A549 (cell line): ENCODE measurements around the gene SATL1. TPM values are rescaled to one million over a fixed set of nuclear protein-coding genes. Genes with fewer than 3 reads are reported as not detected.

ENCODE experiments used
- ATAC-seq, 2 experiments: fragments of 200-7000 bp in 1 of 2; fragments of >200 bp in 1 of 2; cut with Nextera tagmentation in 1 of 2; cut with Tn5 transposase in 1 of 2; 3 replicates each; pipeline versions ENCODE4 v1.8.0 to v1.9.1; 2018 to 2020; ENCODE audit warnings: mild to moderate bottlenecking in 1 of 2, moderate library complexity in 1 of 2
- CTCF ChIA-PET: fragments of 300-600 bp; sonication (Branson Sonifier 250); formaldehyde crosslinking; extraction: SDS; loops from one replicate; lab custom pipeline; 2021; ENCODE audit warnings: antibody characterized with exemption, inconsistent platforms; lab: Yijun Ruan, JAX
- POLR2A ChIA-PET: fragments of 350-600 bp; formaldehyde crosslinking; extraction: SDS; loops from one replicate; lab custom pipeline; 2021; ENCODE audit warnings: antibody characterized with exemption, inconsistent platforms; lab: Yijun Ruan, JAX
- DNase-seq, 2 experiments: peaks; one replicate each; pipeline versions ENCODE4 v3.0.0 to v3.0.0-alpha.2; 2011 to 2016; ENCODE audit warnings: low read depth in 1 of 2, low spot score in 1 of 2
- FAIRE-seq: peaks from 2 replicates; lab custom pipeline; 2011; peaks lifted over from hg19 to GRCh38; lab: Jason Lieb, UNC
- H3K27ac ChIP-seq, 2 experiments: fragments of >200 bp; sonication (Bioruptor Twin); formaldehyde crosslinking; 3 replicates each; pipeline ENCODE4 v1.5.1; 2016 to 2017
- H3K4me1 ChIP-seq: fragments of >200 bp; sonication (Bioruptor Twin); formaldehyde crosslinking; 3 replicates; pipeline ENCODE4 v1.6.1; 2016
- H3K4me2 ChIP-seq: fragments of >200 bp; sonication (Bioruptor Twin); formaldehyde crosslinking; 3 replicates; pipeline ENCODE4 v1.6.1; 2016
- H3K4me3 ChIP-seq: fragments of >200 bp; sonication (Bioruptor Twin); formaldehyde crosslinking; 3 replicates; pipeline ENCODE4 v1.5.1; 2016
- H3K9me3 ChIP-seq: fragments of >200 bp; sonication (Bioruptor Twin); formaldehyde crosslinking; 3 replicates; pipeline ENCODE4 v1.6.1; 2016
- CHD4 ChIP-seq: fragments of 200-600 bp; sonication (generic); IDR thresholded peaks from 2 replicates; pipeline ENCODE4 v1.6.1; 2016; ENCODE audit warnings: antibody characterized with exemption, mild to moderate bottlenecking, borderline replicate concordance
- FOSB ChIP-seq: fragments of 250-450 bp; sonication (Bioruptor Pico); IDR thresholded peaks from 2 replicates; pipeline ENCODE4 v1.5.0; 2020; ENCODE audit warnings: mild to moderate bottlenecking, moderate library complexity
- FOSL2 ChIP-seq, 2 experiments: fragments of 450-650 bp in 1 of 2; fragments of >200 bp in 1 of 2; sonication (Bioruptor Twin) in 1 of 2; formaldehyde crosslinking; IDR thresholded peaks; 2 replicates each; pipeline versions ENCODE4 v1.5.0 to v1.6.1; 2016 to 2020; ENCODE audit warnings: mild to moderate bottlenecking in 1 of 2, moderate library complexity in 1 of 2
- HOXB13 ChIP-seq: fragments of 250-450 bp; sonication (Bioruptor Pico); IDR thresholded peaks from 2 replicates; pipeline ENCODE4 v1.5.0; 2020; ENCODE audit warnings: low read depth, mild to moderate bottlenecking, moderate library complexity
- JUN ChIP-seq, 2 experiments: fragments of >200 bp; sonication (Bioruptor Twin); formaldehyde crosslinking; IDR thresholded peaks; 2 replicates in 1 of 2; 3 replicates in 1 of 2; pipeline ENCODE4 v1.6.1; 2016 to 2017
- MAFK ChIP-seq: fragments of 450-650 bp; IDR thresholded peaks from 2 replicates; pipeline ENCODE4 v1.6.1; 2014; ENCODE audit not compliant: partially characterized antibody
- MAX ChIP-seq: IDR thresholded peaks from 2 replicates; pipeline ENCODE4 v1.6.1; 2012
- MAZ ChIP-seq: fragments of 150-350 bp; IDR thresholded peaks from 2 replicates; pipeline ENCODE4 v1.6.1; 2014; ENCODE audit warnings: antibody characterized with exemption, low read depth, low read length, borderline replicate concordance
- NFE2L2 ChIP-seq: fragments of 150-350 bp; conservative IDR thresholded peaks from 2 replicates; pipeline ENCODE4 v1.6.1; 2014; ENCODE audit warnings: low read length
- POLR2A ChIP-seq: IDR thresholded peaks from 2 replicates; pipeline ENCODE4 v1.6.1; 2012; ENCODE audit warnings: mild to moderate bottlenecking, low read length
- USF2 ChIP-seq: fragments of 450-650 bp; IDR thresholded peaks from 2 replicates; pipeline ENCODE4 v1.6.1; 2014; ENCODE audit warnings: antibody characterized with exemption
- WGBS: methylation state at CpG from one replicate; pipeline ENCODE4 v1.1.6; 2017; ENCODE audit errors: missing lambda C conversion rate; 5-methylcytosine and 5-hydroxymethylcytosine counted together
- polyA plus RNA-seq, 4 experiments: library from polyadenylated mRNA; depleted of rRNA in 3 of 4; stranded (reverse); fragments of >200 nt; fragmentation: RNase III in 1 of 4; extraction: RNeasy Plus Mini Kit Qiagen cat#74134 plus additional on column Dnase treatment in 1 of 4; gene quantifications; 2 replicates in 3 of 4; 3 replicates in 1 of 4; pipeline ENCODE4 v1.2.3, GENCODE V29; 2011 to 2017
- TF ChIP-seq, protein P1 (sequence below): fragments of 250-450 bp; sonication (Bioruptor Pico); IDR thresholded peaks from 2 replicates; pipeline ENCODE4 v1.5.0; 2020; ENCODE audit warnings: low read depth, mild to moderate bottlenecking, moderate library complexity

Gene SATL1
- polyA plus RNA-seq, 2 of the 4 experiments (the other 2 are of a cell fraction) = 0.03 to 0.06 TPM

DNA sequence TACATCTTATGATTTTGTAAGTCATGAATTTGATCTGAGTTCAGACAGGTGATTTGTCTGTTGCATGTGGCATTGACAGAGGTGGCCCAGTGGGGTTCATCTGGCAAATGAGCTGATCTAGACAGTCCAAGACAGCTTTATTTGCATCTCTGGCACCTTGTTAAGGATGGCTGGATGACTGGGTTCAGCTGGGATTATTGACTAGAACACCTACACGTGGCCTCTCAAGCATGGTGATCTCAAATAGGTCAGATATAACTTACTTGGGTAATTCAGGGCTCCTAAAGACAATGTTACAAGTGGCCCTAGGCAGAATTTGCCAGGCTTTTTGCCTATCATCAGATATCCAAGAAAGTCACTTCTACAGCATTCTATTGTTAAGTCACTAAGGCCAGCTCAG, 192.0 kb downstream of the SATL1 start:
- ATAC-seq = no peak
- no peak for FAIRE-seq
- Histone ChIP-seq H3K9me3 (no peaks in the 10 kb centered on the region), H3K4me2 (no peak overlapping the region; the same call in 2 of the 3 replicates), H3K4me3 (no peak overlapping the region), H3K4me1 (peaks cover 19% of the 10 kb centered on the region), H3K27ac (peak overlapping the region; percentile 52 to 63; a peak in 3 of 6 replicates)
- ChIA-PET CTCF (no interaction called here), POLR2A (no interaction called here)
- no peak for DNase-seq
- WGBS = 100% methylated on average over 1 of the region's 1 CpG
- TF ChIP-seq CHD4 = no peak
- TF ChIP-seq, protein P1, sequence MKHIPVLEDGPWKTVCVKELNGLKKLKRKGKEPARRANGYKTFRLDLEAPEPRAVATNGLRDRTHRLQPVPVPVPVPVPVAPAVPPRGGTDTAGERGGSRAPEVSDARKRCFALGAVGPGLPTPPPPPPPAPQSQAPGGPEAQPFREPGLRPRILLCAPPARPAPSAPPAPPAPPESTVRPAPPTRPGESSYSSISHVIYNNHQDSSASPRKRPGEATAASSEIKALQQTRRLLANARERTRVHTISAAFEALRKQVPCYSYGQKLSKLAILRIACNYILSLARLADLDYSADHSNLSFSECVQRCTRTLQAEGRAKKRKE (CRISPR knock-in tag) = no peak
- TF ChIP-seq USF2 = no peak
- no peak for TF ChIP-seq JUN (IDR thresholded peaks at IDR 0.05)
- TF ChIP-seq POLR2A = no peak
- TF ChIP-seq HOXB13 (CRISPR knock-in tag) = no peak
- TF ChIP-seq FOSB (CRISPR knock-in tag) = no peak
- no peak for TF ChIP-seq MAX
- no peak for TF ChIP-seq FOSL2 (IDR thresholded peaks at IDR 0.05)
- no peak for TF ChIP-seq FOSL2 (CRISPR knock-in tag; IDR thresholded peaks at IDR 0.05)
- no peak for TF ChIP-seq MAZ
- TF ChIP-seq MAFK = no peak
- TF ChIP-seq NFE2L2 = no peak

Other genes with a start within 250 kb of the SATL1 start
- 10.7 and 14.1 TPM in 2 replicates for gene APOOL, start 239.9 kb downstream of the SATL1 start, polyA plus RNA-seq (2011; rRNA removed)
- 10.3 to 11.6 TPM (median 10.3 TPM) in 3 replicates for gene APOOL, start 239.9 kb downstream of the SATL1 start, polyA plus RNA-seq (2017; fragmentation: RNase III; extraction: RNeasy Plus Mini Kit Qiagen cat#74134 plus additional on column Dnase treatment)
- gene ZNF711, start 212 bp upstream of the SATL1 start, polyA plus RNA-seq (2011; rRNA removed) = 5.7 and 7.8 TPM in 2 replicates
- gene ZNF711, start 212 bp upstream of the SATL1 start, polyA plus RNA-seq (2017; fragmentation: RNase III; extraction: RNeasy Plus Mini Kit Qiagen cat#74134 plus additional on column Dnase treatment) = 1.3 to 1.4 TPM (median 1.4 TPM) in 3 replicates
- gene POF1B, start 135.9 kb upstream of the SATL1 start, polyA plus RNA-seq (2011; rRNA removed) = 11.7 and 15.6 TPM in 2 replicates
- 3.5 to 3.8 TPM (median 3.8 TPM) in 3 replicates for gene POF1B, start 135.9 kb upstream of the SATL1 start, polyA plus RNA-seq (2017; fragmentation: RNase III; extraction: RNeasy Plus Mini Kit Qiagen cat#74134 plus additional on column Dnase treatment)